A673 (cell line): ENCODE results near the gene LCN9.

Experiments
- EZH2 ChIP-seq: fragments of 200-600 bp; sonication (generic); IDR thresholded peaks from 2 replicates; pipeline ENCODE4 v1.6.1; 2017; ENCODE audit warnings: borderline replicate concordance, low read depth, mild to moderate bottlenecking, mixed read lengths, antibody characterized with exemption, low read length; ENCODE audit not compliant: poor library complexity, severe bottlenecking
- TF ChIP-seq, protein P1 (sequence below): fragments of 300-800, 200-600 bp; sonication (generic); conservative IDR thresholded peaks from 2 replicates; pipeline ENCODE4 v1.5.1; 2017; ENCODE audit warnings: low read depth, mild to moderate bottlenecking, antibody characterized with exemption, low read length, moderate library complexity, mixed read lengths

DNA sequence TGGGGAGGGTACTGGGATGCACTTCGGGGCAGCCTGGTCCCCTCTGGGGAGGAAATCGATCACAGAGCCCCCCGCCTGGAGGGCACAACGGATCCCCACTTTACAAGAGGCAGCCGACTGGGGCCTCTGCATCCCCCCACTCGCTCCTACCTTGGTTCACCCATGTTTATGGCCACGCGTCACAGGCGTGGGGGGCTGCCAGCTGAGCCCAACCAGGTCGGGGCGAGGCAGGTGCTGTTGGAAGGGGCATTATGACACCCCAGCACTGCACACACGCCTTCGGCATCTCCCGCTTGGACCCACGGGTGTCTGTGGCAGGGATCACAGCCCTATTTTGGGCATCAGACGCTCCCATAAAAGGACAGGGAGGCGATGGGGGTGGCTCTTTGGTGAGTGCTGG lies 21.6 kb downstream of the LCN9 start:
- TF ChIP-seq, protein P1, sequence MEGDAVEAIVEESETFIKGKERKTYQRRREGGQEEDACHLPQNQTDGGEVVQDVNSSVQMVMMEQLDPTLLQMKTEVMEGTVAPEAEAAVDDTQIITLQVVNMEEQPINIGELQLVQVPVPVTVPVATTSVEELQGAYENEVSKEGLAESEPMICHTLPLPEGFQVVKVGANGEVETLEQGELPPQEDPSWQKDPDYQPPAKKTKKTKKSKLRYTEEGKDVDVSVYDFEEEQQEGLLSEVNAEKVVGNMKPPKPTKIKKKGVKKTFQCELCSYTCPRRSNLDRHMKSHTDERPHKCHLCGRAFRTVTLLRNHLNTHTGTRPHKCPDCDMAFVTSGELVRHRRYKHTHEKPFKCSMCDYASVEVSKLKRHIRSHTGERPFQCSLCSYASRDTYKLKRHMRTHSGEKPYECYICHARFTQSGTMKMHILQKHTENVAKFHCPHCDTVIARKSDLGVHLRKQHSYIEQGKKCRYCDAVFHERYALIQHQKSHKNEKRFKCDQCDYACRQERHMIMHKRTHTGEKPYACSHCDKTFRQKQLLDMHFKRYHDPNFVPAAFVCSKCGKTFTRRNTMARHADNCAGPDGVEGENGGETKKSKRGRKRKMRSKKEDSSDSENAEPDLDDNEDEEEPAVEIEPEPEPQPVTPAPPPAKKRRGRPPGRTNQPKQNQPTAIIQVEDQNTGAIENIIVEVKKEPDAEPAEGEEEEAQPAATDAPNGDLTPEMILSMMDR = no peak
- TF ChIP-seq EZH2 = no peak
